Ovary (tissue), 3 donors: ENCODE data around the gene OR52I1.

ENCODE experiments used
- CTCF ChIP-seq, 3 donors: fragments of 450-650 bp in 2 of 3; fragments of 200-600 bp in 1 of 3; IDR thresholded peaks; one replicate each; pipeline versions ENCODE4 v1.5.1 to v1.8.0; 2016 to 2022; ENCODE audit warnings: antibody characterized with exemption in 3 of 3, mild to moderate bottlenecking in 1 of 3
- POLR2A ChIP-seq: fragments of 450-650 bp; IDR thresholded peaks from one replicate; pipeline ENCODE4 v1.6.1; 2017; ENCODE audit warnings: antibody characterized with exemption, mild to moderate bottlenecking, moderate library complexity
- donor health status: DM: no; HTN: no; CAD: no.

GRCh38 chr11:4580124-4580523 is 13.7 kb upstream of the OR52I1 start:
- no peak for TF ChIP-seq POLR2A
- TF ChIP-seq CTCF (IDR thresholded peaks at IDR 0.05) = no peak
